ENCODE measurements around the gene PTH2R.
"Not testable (repeated sequence)": the region's sequence is repeated elsewhere in the genome, so short reads cannot be mapped to it uniquely, and the experiment has no call there.

PTH2R gene

GRCh38 chr2:208406474-208407451 is at the start of gene PTH2R:
Gene PTH2R, plus strand, starts transcription at chr2:208406792. Its CDS starts 252 bp downstream, at chr2:208407044.
- DNase-seq: no peak

GRCh38 chr2:208356846-208357574 is 49.6 kb upstream of the PTH2R start:
- DNase-seq: no peak

DNA sequence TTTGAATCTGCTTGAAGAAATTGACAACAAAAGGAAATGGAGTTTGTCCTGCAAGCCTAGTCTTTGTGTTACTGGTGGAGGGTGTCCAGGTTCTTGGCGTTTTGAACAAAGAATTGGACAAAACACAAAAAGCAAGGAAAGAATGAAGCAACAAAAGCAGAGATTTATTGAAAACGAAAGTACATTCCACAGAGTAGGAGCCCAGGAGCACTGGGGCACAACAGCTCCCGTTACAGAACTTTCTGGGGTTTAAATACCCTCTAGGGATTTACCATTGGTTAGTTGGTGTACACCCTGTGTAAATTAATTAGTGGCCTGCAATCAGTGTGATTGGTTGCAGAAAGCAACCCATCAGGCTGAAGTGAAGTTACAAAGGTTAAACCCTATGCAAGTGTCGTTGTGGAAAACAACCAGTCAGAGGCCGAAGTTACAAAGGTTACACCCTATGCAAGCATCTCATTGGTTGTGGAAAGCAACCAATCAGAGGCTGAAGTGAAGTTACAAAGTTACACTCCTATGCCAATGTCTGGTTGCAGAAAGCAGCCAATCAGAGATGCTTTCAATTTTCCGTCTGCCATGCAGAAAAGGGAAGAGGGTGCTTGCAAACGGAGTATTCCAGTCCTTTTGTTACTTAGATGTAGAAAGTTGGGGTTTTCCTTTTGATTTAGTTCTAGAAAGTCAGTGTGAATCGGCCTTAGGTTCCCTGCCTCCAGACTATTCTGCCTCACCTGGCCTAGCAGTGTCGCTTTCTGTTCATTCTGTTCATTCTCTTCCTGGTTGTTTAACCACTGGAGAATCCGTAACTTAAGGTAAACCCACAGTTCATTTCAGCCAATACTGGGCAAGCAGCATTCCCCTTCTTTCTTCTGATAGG is 47.6 kb upstream of the PTH2R start:
- no peak for DNase-seq

GRCh38 chr2:208359632-208359986 is 47.0 kb upstream of the PTH2R start:
- no peak for DNase-seq

DNA sequence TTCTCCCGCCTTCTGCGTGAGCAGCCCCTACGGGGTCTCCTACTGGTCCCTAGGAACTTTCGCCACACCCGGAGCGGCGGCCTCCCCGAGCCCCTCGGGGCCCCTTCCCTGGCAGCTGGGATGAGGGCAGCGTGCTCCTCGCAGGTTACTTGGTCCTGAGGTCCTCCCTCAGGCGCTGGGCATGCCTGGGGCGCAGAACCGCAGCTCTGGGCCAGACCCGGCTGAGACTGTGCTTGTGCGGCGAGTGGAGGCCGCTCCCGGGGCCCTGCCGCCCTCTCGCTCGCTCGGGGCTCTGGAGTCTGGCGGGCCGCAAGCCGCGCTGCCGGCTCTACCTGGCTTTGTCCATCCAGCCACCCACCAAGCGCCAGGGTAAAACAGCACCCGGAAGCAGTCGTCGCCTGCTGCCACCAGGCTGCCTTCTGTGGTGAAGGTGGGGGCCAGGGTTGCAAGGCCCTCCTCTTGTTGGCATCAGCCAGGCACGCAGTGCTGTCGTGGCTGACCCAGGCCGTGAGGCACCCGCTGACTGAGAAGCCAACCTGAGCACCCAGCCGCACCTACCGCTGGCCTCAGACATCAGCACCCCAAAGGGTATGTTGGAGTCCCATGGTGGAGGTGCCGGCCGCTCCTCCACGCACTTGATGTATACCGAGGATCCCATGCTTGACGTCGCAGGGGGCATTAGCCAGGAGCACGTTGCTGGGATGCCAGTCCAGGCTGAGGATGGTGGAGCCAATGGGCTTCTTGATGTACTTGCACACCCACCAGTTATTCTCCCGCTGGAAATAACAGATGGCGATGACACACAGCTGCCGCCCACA is 46.1 kb upstream of the PTH2R start:
- DNase-seq: no peak

DNA sequence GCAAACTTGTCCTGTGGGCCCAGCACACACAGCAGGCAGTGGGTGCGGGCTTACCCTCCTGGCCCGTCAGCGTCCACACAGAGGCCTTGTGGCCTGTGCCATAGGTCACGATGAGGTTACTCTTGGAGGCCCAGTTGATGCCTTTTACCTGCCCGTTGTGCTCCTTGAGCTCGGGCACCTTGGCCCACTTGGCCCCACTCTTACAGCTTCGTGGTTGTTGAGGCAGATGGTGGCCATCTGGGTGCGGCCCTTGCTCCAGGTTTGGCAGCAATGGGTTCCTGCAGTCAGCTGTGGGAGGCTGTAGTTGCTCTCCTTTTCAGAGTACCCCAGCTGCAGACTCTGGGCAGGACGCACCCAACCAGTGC is 45.5 kb upstream of the PTH2R start:
- DNase-seq: no peak

DNA sequence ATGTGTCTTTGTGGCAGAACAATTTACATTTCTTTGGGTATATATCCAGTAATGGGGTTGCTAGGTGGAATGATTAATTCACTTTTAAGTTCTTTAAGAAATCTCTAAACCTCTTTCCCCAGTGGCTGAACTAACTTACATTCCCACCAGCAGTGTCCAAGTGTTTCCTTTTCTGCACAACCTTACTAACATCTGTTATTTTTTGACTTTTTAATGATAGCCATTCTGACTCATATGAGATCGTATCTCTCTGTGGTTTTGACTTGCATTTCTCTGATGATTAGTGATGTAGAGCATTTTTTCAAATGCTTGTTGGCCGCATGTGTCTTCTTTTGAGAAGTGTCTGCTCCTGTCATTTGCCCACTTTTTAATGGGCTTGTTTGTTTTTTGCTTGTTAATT is 43.1 kb upstream of the PTH2R start:
- DNase-seq: no peak

DNA sequence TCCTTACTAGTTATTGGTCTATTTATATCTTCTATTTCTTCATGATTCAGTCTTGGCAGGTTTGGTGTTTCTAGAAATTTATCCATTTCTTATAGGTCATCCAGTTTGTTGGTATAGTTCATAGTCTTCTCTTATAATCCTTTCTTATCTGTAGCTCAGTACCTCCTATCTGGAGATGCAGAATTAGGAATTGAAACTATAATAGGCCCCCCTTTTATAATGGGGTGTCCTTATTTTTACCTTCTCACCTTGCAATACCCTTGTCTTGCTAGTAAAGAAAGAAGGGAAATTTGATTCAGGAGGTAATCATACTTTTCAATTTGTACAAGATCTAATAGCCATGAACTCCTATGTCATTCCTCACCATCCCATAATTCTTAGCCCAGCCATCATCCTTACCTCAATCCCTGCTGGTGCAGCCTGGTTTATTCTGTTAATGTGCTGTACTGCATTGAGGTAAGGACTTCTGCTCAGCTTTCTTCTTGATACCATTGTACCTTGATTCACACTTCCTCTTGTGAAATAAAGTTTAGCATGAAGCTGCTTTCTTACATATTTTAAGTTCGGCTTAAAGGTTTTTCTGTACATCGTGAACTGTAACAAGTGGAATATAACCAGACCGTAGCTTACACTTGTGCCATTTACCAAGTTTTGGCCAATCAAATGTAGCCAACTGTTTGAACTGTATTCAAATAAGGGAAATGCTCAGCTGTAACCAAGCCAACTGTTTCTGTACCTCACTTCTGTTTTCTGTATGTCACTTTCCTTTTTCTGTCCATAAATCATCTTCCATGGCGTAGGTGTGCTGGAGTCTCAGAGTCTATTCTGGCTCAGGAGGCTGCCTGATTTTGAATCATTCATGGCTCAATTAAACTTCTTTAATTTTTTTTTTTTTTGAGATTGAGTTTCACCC is 40.1 kb upstream of the PTH2R start:
- DNase-seq: no peak

DNA sequence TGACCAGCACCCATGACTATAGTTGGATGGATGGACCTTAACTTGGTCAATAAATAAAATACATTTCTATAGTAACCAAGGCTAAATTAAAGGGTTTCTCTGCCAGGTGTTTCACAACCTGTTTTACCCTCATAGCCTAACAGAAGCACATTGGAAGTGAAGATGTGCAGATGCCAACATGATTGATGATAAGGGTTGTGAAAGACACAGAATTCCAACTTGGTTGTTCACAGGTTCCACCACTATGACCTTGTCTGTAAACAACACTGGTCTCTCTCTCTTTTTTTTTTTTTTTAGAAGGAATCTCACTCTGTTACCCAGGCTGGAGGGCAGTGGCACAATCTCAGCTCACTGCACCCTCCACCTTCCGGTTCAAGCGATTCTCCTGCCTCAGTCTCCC is 37.5 kb upstream of the PTH2R start:
- no peak for DNase-seq

DNA sequence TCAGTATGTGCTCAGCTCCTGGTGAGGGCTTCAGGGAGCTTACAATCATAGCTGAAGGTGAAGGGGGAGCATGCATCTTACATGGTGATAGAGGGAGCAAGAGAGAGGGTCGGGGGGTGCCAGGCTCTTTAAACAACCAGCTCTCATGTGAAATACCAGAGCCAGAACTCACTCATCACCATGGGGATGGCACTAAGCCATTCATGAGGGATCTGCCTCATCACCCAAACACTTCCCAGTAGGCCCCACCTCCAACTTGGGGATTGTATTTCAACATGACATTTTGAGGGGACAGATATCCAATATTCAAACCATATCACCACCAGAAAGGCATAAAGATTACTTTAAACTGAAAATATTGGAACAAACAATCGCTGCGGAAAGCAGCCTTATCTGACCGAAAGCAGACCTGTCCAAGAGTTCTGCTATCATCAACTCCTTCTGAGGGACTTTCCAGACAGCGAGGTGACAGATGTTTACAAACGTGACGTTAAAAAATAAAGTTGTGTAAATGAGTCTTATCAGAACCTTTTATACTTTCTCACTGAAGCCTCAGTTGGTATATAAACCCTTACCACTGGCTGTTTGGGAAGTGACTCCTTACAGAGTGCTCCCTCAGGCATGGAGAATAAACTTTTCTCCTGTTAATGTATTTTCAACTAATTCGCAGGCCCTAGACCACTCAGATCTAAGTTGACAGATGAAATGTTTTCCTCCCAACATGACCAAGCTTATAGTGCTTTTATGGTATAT is 35.5 kb upstream of the PTH2R start:
- DNase-seq: no peak

- DNase-seq: no peak
Observed at GRCh38 chr2:208371634-208371935, 35.0 kb upstream of the PTH2R start.

DNA sequence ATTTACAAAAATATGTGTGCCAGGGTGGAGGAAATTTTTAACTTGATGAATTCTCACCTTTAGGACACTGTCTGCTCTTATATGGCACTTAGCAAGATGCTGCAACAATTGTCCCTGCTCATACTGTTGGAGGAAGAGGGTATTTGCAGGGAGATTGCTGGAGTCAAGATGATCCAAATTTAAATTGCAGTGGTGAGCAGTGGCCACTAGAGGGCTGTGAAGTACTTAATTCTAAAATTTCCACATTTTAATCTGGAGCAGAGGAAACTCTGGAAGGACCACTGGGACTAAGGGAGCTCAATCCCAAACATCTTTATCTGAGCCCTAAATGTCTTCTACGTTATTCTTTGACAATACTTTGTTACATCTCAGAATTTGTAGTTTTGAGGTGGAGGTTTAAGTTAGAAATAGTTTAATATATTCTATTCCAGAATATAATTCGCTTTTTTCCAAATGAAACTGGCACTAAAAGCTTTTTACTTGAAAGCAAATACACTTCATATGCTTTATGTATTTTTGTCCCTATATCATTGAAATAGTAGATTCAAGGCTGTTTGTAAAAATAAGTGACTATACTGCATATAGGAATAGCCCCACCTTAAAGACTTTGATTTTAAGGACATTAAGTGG is 33.0 kb upstream of the PTH2R start:
- DNase-seq: no peak

DNA sequence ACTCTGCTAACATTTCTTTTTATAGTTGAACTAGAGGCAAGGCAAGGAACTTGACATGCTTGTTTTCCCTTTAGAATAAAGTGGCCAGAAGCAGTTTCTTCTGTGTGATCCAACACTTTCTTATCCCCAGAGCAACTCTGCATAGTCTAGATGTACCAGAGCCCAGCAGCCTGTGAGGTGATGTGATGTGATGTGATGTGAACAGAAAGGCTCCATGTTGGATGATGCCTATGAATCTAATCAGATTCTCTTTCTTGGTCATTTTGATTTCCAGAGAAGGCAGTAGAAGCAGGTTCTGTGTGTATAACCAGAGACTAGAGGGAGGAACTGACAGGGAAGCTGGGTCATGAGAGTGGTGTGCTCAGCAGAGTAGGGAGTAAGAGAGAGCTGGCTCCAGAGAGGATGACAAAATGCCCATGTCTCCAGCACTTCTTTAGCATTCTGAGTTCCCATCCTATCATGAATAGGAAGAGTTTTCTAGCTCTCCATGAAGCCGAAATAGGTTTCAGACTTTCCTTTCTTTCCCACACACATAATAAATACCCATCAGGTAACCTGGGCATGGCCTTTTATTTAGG is 31.0 kb upstream of the PTH2R start:
- DNase-seq: no peak

GRCh38 chr2:208377344-208377860 is 29.2 kb upstream of the PTH2R start:
- DNase-seq: not testable (repeated sequence)

DNA sequence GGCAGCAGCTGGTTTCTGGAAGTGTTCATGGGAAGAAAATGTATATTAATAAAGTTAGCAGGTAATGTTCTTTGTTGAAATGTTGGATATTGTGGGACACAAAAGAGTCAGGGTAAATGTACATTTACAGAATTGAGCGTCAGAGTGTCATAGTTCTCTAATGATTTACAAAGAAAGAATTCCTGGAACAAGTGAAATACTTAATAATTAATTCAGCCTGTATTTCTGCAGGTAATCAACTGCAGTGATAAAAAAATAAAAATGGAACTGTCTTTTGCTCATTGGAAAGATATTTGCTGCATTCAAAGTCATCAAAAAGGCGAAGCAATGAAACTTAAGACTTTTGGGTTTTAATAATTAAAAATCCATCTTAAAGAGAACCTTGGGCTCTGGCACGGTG is 27.4 kb upstream of the PTH2R start:
- no peak for DNase-seq

DNA sequence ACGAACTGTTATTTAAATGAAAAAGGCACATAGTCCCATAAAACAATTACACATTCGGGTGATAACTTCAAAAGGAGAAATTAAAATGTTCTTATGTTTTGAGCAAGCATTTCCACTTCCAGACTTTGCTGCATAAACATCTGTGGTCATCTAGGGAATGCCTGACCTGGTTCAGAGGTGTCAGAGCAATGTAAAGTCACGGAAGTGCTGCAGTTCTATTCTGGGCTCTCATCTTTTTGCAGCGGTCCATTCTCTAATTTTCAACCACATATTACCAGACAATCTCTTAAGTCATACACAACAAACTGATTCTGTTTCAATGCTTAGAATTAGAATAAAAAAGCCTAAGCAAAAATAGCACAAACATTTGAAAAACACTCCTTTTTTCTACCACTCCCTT is 22.0 kb upstream of the PTH2R start:
- DNase-seq: no peak

- no peak for DNase-seq
Observed at GRCh38 chr2:208386541-208386940, 20.1 kb upstream of the PTH2R start.

DNA sequence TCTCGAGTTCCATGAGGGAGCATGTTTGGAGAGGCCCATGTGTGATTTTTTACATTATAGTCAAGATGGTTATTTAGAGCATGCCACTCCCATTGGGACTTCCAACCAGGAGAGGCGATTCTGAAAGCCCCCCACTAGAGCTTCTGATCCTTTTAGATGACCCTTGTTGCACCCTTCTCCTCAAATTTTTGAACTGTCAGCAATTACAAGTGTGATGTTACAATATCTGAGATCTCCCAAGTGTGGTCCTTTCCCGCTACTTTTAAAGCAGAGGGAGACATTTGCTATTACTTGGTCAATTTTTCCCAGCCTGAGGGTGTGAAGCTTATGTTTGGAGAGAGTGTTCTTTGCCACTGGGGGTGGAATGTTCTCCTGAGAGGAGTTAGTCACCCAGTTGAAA is 16.7 kb upstream of the PTH2R start:
- DNase-seq: no peak

DNA sequence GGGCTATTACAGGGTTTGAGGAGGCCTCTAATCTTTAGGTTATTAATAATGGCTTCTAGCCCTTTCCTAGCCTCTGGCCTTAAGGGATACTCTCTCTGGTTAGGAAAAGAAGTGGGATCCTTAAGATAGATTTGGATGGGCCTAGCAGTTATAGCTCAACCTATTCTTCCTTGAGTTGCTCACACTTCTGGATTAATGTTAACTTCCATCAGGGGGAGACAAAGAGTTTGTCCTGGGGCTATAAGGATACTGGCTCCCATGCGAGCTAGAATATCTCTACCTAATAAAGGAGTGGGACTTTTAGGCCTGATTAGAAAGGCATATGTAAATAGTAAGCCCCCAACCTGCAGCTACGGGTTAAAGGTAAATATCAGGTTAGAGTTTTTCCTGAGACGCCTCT is 14.3 kb upstream of the PTH2R start:
- no peak for DNase-seq

DNA sequence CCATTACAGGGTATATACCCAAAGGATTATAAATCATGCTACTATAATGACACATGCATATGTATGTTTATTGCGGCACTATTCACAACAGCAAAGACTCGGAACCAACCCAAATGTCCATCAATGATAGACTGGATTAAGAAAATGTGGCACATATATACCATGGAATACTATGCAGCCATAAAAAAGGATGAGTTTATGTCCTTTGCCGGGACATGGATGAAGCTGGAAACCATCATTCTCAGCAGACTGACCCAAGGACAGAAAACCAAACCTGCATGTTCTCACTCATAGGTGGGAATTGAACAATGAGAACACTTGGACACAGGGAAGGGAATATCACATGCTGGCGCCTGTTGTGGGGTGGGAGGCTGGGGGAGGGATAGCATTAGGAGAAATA is 9.8 kb upstream of the PTH2R start:
- not testable (repeated sequence) for DNase-seq

All from stimulated activated CD4-positive, alpha-beta T cell treated with anti-CD3 and anti-CD28 coated beads, Interleukin-12 subunit alpha, Interleukin-12 subunit beta, amount 100 ng/mL, for 4 hours (primary cell).